ENCODE results near the gene LYRM4.

- TF ChIP-seq CTCF (conservative IDR thresholded peaks at IDR 0.05), result no peak
- TF ChIP-seq EZH2 (IDR thresholded peaks at IDR 0.05; ENCODE audit: low read depth), result no peak
Measured at GRCh38 chr6:5287966-5288297, 27.2 kb upstream of the LYRM4 start.
